Epidermal melanocyte (primary cell): ENCODE measurements around the gene CMC1.

Experiments used
- DNase-seq: peaks from one replicate; pipeline ENCODE4 v3.0.0; 2011; ENCODE audit warnings: low spot score; ENCODE audit not compliant: insufficient read length

The CMC1 gene

GRCh38 chr3:28349469-28350000 is 108.1 kb downstream of the CMC1 start:
- no peak for DNase-seq
